Osteoblast (primary cell): ENCODE data around the gene ADM5. TPM values are rescaled to one million over a fixed set of nuclear protein-coding genes. Genes with fewer than 3 reads are reported as not detected.

Source experiments
- DNase-seq: peaks from one replicate; pipeline ENCODE4 v3.0.0; 2011; ENCODE audit warnings: low spot score, mixed read lengths; ENCODE audit not compliant: insufficient read length; ENCODE audit errors: missing footprints
- H2AFZ ChIP-seq: 2 replicates; pipeline ENCODE4 v1.6.0; 2011; ENCODE audit warnings: mild to moderate bottlenecking, low read length
- H3K27ac ChIP-seq: 2 replicates; pipeline ENCODE4 v1.5.1; 2011; ENCODE audit warnings: mild to moderate bottlenecking, low read depth, low read length, moderate library complexity
- H3K27me3 ChIP-seq: 2 replicates; pipeline ENCODE4 v1.6.0; 2012; ENCODE audit warnings: mild to moderate bottlenecking, control low read depth, inconsistent platforms, low read length, moderate library complexity; ENCODE audit not compliant: insufficient read depth
- H3K36me3 ChIP-seq: 2 replicates; pipeline ENCODE4 v1.5.1; 2011; ENCODE audit warnings: mild to moderate bottlenecking, low read length, control low read depth, moderate library complexity; ENCODE audit not compliant: insufficient read depth
- H3K4me1 ChIP-seq: 2 replicates; pipeline ENCODE4 v1.5.1; 2011; ENCODE audit warnings: mild to moderate bottlenecking, low read length, control low read depth, moderate library complexity; ENCODE audit not compliant: insufficient read depth
- H3K4me2 ChIP-seq: 2 replicates; pipeline ENCODE4 v1.6.0; 2011; ENCODE audit warnings: mild to moderate bottlenecking, low read length; ENCODE audit not compliant: insufficient read depth
- H3K4me3 ChIP-seq: fragments of 200-600 bp; sonication (generic); 3 replicates; pipeline ENCODE4 v1.5.1; 2012; ENCODE audit warnings: mild to moderate bottlenecking, low read length, inconsistent platforms; ENCODE audit not compliant: insufficient read depth
- H3K79me2 ChIP-seq: 2 replicates; pipeline ENCODE4 v1.6.0; 2012; ENCODE audit warnings: mild to moderate bottlenecking, low read length, control low read depth, inconsistent platforms; ENCODE audit not compliant: insufficient read depth
- H3K9me3 ChIP-seq: 2 replicates; pipeline ENCODE4 v1.5.1; 2011; ENCODE audit warnings: low read depth, low read length, control low read depth
- H4K20me1 ChIP-seq: 2 replicates; pipeline ENCODE4 v1.6.0; 2012; ENCODE audit warnings: mild to moderate bottlenecking, low read length, control low read depth; ENCODE audit not compliant: insufficient read depth
- total RNA-seq: library from RNA; depleted of rRNA; stranded (reverse); fragments of >200 nt; gene quantifications from 2 replicates; pipeline ENCODE4 v1.2.3, GENCODE V29; 2012
- TF ChIP-seq, protein P1 (sequence below): IDR thresholded peaks from 2 replicates; pipeline ENCODE4 v1.5.1; 2011; ENCODE audit warnings: mild to moderate bottlenecking, low read depth, low read length, moderate library complexity; ENCODE audit errors: extremely low read depth

ADM5 gene
- total RNA-seq, 1 donor = under 0.01 TPM

DNA sequence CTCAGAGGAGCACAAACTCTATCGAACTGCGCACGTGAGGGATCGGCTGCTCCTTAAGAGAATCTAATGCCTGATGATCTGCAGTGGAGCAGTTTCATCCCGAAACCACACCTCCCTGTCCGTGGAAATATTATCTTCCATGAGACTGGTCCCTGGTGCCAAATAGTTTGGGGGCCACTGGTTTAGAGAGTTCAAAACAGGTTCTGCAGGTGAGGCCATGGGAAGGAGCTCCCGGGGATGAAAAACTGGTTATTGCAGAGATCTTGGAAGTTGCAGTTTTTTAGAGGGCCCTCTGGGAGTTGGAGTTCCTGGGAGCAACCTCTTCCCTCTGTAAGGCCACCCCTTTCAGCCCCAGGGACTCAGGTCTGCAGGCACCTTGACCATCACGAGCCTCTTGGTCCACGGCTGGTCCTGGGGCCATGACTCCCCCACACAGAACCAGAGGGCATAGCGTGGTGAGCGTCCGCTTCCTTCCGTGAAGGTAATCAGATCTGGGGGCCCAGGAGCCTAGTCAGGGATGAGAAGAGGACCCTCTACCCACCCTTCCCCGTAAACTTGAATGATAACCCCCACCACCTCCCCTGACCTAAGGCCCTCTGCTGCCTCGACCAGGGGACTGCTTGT, 28.9 kb upstream of the ADM5 start:
- H4K20me1 ChIP-seq = peaks cover 15% of the 10 kb centered on the region
- H3K4me3 ChIP-seq = no peak overlapping the region
- H3K27ac ChIP-seq = no peak overlapping the region
- no peak overlapping the region for H3K4me2 ChIP-seq
- H3K36me3 ChIP-seq = peaks cover 60% of the 10 kb centered on the region
- H3K4me1 ChIP-seq = peaks cover 5% of the 10 kb centered on the region
- H2AFZ ChIP-seq = no peak overlapping the region
- no peaks in the 10 kb centered on the region for H3K27me3 ChIP-seq
- no peak for DNase-seq
- TF ChIP-seq, protein P1, sequence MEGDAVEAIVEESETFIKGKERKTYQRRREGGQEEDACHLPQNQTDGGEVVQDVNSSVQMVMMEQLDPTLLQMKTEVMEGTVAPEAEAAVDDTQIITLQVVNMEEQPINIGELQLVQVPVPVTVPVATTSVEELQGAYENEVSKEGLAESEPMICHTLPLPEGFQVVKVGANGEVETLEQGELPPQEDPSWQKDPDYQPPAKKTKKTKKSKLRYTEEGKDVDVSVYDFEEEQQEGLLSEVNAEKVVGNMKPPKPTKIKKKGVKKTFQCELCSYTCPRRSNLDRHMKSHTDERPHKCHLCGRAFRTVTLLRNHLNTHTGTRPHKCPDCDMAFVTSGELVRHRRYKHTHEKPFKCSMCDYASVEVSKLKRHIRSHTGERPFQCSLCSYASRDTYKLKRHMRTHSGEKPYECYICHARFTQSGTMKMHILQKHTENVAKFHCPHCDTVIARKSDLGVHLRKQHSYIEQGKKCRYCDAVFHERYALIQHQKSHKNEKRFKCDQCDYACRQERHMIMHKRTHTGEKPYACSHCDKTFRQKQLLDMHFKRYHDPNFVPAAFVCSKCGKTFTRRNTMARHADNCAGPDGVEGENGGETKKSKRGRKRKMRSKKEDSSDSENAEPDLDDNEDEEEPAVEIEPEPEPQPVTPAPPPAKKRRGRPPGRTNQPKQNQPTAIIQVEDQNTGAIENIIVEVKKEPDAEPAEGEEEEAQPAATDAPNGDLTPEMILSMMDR = no peak
- H3K9me3 ChIP-seq = no peaks in the 10 kb centered on the region
- H3K79me2 ChIP-seq = peaks cover 18% of the 10 kb centered on the region

DNA sequence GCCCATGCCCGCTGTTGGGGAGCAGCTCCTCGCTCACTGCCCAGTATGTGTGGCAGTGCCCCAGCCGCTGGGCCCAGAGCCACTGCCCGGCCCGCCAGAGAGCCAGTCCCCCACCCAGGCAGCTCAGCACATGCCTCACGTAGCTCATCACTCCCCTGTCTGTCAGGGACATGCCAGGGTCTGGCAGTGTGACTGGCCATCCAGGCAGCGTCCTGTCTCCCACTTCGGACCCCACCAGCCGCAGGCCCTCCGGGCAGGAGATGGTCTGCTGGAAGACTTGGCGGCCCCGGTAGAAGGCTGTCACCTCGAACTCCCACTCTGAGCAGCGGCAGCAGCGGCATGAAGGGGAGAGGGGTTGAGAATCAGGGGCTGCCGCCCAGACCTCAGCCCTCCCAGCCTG, 27.4 kb upstream of the ADM5 start:
- Histone ChIP-seq H3K9me3 (no peaks in the 10 kb centered on the region), H3K27me3 (no peaks in the 10 kb centered on the region), H4K20me1 (peaks cover 13% of the 10 kb centered on the region), H3K4me2 (no peak overlapping the region), H2AFZ (no peak overlapping the region), H3K4me1 (peaks cover 14% of the 10 kb centered on the region), H3K79me2 (peaks cover 27% of the 10 kb centered on the region), H3K4me3 (no peak overlapping the region), H3K36me3 (peaks cover 44% of the 10 kb centered on the region), H3K27ac (no peak overlapping the region)
- DNase-seq = no peak
- TF ChIP-seq, protein P1 = no peak

DNA sequence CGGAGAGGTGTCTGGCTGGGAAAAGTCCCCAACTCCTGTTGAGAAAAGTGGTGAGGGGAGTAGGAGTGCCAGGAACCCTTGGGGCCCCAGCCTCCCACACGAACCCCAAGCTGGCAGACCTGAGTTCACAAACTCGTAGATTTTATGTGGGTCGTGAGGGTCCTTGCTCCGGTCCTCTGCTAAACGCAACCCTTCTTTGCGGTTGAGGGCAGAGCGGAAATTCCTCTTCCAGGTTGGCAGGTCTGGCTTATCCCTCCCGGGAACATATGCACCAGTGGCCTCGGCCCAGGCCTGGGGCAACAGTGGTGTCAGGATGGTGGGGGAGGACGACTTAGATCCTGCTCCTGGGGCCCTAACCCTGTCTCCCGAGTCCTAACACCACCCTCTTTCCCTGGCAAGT, 26.2 kb upstream of the ADM5 start:
- no peaks in the 10 kb centered on the region for H3K9me3 ChIP-seq
- TF ChIP-seq, protein P1 = no peak
- H3K27ac ChIP-seq = no peak overlapping the region
- H3K79me2 ChIP-seq = peaks cover 35% of the 10 kb centered on the region
- DNase-seq = no peak
- no peak overlapping the region for H3K4me2 ChIP-seq
- peaks cover 14% of the 10 kb centered on the region for H3K4me1 ChIP-seq
- H4K20me1 ChIP-seq = peaks cover 13% of the 10 kb centered on the region
- H3K36me3 ChIP-seq = peaks cover 38% of the 10 kb centered on the region
- H3K4me3 ChIP-seq = no peak overlapping the region
- H2AFZ ChIP-seq = no peak overlapping the region
- no peaks in the 10 kb centered on the region for H3K27me3 ChIP-seq

DNA sequence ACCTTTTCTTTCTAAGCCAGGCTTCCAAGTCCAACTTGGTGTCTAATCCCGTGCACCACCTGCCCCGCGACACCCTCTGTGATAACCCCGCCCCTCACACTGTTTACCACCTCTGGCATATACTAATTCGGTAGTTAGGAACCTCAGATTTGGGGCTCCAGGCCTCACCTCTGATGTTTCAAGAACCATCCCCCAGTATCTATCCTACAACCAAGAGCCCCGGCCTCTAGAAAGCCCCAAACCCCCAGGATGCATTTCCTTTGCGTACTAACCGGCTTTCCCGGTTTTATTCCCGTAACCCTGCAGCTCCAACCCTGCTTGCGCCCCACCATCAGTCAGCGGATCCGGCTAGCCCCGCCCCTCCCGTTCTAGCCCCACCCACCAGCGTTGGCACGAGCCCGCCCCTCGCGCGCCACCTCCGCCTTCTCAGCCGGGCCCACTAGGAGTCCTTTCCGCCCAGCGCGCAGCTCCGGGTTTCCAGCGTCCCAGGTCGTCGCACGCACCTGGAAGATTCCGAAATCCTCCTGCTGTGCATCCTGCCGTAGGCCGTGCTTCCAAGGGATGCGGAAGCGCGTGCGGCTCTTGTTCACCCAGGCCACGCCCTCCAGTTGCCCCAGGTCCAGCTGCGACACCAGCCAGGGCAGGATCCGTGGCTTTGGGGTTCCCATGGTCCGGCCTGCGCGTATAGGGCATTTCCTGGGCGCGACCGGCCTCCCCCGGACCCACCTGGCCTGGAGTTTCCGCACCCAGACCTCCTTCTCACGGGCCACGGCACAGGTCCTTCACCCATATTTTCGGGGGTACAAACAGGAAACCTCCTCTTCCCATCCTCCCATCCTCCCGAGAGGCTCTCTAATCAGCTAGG, 25.0 kb upstream of the ADM5 start:
- H3K4me1 ChIP-seq = peaks cover 14% of the 10 kb centered on the region
- peak overlapping the region; percentile 88 for H3K4me3 ChIP-seq
- H3K9me3 ChIP-seq = no peaks in the 10 kb centered on the region
- peak overlapping the region; percentile 87 for H2AFZ ChIP-seq
- peak overlapping the region; percentile 56 for H3K27ac ChIP-seq
- peak; percentile 99 for DNase-seq
- H4K20me1 ChIP-seq = peaks cover 4% of the 10 kb centered on the region
- no peaks in the 10 kb centered on the region for H3K27me3 ChIP-seq
- TF ChIP-seq, protein P1 = no peak
- H3K36me3 ChIP-seq = peaks cover 28% of the 10 kb centered on the region
- H3K4me2 ChIP-seq = peak overlapping the region; percentile 90
- H3K79me2 ChIP-seq = peaks cover 35% of the 10 kb centered on the region
